HUDEP-2 (cell line): ENCODE results near the gene CA5A.

Experiments used
- DNase-seq, 76 experiments: peaks; one replicate each; lab custom pipeline; 2025; ENCODE audit not compliant: unreplicated experiment in 76 of 76; lab: John Stamatoyannopoulos, UW

CA5A gene

DNA sequence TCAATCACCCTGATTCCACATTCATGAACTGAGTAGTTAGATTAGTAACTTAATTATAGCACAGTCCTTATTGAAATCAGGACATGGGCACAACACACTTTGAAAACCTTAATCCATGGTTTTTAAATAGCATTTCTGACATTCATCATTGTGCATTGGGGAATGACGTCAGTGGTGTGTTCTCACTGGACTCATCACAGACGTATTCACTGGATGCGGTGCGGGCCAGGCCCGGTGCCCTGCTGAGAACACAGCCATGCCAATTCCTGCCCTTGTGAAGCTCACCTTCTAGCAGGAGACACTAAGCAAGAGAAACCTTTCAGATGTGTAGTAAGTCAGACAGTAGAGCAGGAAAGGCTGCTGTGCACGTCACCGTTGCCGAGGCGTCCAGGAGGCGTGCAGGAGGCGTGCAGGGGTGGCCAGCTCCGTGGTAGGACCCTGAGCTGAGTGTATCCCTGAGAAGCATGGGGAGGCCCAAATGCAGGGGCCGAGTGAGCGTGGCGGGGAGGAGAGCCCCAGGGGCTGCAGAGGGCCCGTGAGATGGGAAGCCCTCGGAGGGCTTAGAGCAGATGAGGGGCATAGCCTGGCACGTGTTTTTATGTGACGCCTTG lies 27.8 kb upstream of the CA5A start:
- DNase-seq = no peak

DNA sequence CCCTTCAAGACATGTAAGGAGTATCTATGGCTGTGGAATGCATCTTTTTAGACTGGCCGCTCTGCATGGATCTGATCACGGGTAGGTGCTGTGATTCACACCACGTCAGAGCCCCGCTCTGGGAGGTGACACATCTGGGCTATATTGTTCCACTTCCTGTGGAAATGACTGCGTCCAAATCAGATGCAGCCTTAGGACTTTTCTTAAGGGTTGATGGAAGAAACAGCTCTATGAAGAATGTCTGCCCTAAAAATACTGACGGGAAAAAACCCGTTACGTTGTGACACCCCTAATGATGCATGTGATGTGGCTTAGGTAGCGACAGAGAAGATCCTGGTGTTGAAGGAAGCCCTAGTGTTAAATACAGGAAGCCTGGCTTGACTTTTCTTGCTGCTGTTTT lies 27.1 kb upstream of the CA5A start:
- DNase-seq = no peak

DNA sequence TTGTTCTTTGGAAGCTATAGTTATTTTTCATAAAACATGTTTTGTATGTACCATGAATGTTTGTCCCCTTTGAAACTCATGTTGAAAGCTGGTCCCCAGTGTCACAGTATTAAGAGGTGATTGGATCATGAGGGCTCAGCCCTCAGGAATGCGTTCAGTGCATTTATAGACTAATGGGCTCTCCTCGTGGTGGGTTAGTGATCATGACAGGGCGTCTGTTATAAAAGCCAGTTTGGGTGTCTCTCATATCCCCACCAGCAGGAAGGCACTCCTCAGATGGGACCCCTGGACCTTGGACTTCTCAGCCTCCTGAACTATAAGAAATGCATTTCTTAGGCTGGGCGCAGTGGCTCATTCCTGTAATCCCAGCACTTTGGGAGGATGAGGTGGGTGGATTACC lies 25.3 kb upstream of the CA5A start:
- no peak for DNase-seq

DNA sequence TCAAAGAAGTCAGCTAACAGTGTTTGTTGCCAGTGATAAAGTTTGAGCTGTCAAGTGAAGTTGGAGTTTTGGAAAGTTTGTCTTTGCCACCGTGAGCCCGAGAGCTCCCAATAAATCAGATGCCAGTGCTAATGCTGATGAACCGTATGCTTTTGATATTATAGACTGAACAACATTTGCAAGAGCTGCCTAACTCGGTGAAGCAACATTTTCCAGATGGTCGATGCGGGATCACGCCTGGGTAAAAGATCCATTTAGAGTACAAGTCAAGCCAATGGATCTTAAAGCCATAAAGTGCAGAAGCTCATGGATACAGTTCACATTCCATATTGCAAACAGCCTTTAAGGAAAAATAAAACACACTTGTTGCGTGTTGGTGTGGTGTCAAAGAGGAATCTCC lies 24.5 kb upstream of the CA5A start:
- DNase-seq = no peak

DNA sequence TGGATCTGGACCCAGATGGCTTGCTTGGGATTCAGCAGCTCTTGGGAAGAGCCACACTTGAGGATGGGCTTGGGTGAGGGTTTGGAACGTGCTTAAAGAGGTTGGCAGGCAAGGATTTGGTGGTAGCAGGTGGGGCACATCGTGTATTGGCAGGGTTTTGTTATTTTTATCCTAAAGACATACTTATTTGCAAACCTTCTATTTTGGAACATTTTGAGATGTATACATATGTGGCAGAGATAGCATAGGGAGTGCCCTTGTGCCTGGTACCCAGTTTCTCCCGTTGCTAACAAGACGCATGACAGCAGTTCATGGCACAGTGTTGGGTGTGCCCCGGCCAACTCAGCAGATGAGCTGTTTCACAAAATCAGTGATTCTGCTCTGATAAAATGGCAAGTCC lies 24.0 kb upstream of the CA5A start:
- peak in 5 of 76 experiments; percentile 4 to 21 (median 16) for DNase-seq

DNA sequence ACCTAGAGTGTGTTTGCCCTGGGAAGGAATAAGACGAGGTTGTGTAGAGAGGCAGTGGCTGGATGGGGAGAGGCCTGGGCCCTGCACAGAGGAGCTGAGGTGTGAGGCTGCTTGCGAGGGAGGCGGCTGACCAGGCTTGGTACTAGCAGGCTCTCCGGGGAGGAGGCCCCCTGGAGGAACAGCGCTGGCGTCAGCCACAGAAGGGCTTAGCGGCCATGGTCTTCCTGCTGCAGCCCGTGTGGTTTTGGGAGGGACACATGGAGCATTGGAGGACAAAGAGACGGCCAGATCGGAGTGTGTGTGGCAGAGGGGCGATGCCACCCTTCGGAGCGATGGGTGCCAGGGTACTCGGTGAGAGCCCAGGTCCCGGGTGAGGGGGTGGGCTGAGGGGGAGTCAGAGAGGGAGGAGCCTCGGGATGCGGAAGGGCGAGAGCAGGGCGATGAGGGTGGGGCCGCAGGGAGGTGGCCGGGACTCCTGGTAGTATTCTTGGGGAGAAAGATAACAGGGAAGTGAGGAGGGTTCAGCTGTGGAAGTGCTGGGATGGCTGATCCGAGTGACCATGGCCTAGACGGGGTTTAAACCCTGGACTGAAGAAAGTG lies 23.2 kb upstream of the CA5A start:
- DNase-seq = peak in 3 of 76 experiments; percentile 7 to 12 (median 10)

DNA sequence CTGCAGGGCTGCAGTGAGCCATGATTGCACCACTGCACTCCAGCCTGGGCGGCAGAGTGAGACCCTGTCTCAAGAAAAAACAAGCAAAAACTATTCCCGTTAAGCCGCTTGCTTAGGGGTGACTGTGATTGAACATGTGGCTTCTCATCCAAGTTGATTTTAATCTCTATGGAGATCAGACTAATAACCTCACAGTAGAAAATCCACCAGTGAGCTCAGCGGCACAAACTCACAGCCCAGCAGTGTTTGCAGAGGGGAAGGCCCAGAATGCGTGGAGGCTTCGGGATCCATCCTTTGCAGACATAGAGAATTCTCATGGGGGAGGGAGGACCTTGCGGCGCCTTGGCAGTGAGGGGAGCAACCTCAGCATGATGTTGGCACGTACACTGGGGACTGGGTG lies 22.3 kb upstream of the CA5A start:
- DNase-seq = no peak

DNA sequence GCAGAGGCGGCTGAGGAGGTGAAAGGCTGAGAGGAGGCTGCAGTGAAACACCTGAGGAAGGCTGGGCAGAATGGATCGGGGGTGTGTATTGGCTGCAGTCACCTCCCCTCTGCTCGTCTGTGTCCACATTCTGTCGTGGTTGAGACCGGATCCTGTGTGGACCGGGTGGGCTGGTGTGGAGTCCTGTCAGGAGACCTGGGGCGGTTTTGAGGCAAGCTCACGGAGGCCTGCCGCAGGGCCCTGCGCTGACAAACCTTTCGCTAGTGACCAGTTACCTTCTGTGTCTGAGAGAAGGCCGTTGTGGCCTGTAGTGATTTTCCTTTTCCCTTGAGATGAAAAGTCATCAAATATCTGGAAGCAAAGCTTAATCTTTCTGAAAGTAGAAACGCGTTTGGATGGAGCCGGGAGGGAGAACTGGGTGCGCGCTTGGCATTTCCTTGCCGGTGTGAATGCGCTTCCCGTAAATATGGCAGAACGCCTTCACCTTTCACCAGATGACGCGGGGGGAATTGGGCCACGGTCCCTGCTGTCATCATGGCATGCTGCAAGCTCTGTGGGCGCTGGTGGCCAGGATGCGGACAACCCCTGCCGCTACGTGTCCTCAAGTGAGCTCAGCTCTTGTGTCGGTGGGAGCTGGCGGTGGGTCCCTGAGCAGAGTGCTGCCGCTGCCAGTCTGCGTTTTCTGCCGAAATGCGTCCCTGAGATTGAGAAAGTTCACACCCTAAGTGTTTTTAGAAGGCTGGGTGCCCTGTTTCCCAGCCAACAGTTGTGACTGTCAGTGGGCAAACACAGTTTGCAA lies 21.2 kb upstream of the CA5A start:
- no peak for DNase-seq

DNA sequence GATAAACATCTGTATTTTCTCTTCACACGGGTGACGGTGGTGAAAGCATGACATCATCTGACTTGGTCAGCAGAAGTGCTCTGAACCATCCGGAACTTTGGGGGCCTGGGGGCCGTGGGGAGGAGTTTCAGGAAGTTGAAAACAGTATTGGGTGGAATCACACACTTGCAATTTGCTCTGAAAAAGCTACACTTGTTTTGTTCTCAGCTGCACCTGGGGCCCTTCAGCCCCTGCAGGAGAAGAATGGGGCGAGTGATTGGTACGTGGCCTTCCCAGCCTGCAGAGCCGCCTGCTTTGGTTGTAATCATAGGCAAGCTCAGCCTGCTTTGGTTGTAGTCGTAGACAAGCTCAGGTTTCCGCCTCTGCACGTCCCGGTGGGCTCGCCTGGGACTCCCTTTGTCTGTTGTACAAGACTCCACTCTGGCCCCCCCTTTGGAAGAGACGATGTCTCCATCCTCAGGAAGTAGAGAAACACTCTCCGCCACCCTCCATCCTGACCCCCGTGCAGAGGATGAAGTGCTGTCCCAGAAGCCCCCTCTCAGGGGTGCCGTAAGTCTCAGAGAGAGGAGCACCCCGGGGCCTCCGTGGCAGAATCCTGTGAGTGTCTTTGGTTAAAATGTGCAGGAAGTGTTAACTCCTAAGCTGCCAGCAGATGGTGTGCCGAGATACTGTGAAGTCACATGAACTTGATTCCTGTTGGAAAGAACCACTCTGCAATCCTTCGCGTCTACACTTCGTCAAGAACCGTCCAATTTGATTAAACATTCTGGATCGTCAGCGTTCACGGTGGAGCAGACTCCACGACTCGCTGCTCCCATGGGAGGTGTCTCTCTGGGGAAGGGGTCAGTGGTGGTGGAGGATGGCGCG lies 20.3 kb upstream of the CA5A start:
- DNase-seq = peak in 6 of 76 experiments; percentile 1 to 28 (median 16)

DNA sequence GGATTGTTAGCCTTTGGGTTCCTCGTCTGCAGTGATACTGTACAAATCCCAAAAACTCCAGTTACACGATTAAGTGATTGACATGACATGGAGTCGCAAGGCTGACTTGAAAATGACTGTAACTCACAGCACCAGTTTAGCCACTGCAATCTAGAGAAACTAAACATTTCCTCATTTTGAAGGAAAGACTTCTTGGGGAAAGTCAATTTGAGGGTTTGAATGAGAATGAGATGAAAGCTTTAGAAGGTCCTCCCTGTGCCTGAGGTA lies 19.7 kb upstream of the CA5A start:
- no peak for DNase-seq

DNA sequence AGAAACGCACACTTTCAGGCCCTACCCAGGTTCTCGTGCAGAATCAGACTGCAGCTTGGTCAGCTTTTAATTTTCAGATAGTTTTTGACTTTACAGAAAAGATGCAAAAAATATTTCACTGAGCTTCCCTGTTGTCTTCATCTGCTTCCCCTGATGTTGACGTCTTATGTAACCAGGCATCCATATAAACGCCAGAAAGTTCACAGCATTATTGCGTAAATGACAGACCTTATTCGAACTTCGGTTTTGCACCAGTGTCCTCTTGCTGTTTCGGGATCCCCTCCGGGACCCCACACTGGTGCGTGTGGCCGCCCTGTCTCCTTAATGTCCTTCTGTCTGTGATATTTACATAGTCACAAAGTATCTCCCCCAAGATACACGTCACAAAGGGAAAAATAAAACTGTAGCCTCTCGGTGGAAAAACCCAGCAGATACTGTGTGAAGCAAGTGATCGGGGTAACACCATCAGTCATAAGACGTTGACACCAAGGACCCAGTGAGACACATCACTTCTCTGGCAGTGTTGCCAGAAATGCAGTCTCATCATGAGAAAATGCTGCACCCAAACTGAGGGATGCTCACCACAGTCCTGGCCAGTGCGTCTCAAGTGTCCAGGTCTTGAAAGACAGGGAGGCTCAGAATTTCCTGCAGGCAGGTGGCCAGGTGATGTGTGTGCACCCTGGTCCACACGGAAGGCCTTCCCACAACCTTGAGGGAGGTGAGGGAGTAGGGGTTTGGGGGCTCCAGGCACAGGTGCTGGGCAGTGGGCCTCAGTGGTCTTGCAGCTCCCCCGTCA lies 19.2 kb upstream of the CA5A start:
- no peak for DNase-seq

DNA sequence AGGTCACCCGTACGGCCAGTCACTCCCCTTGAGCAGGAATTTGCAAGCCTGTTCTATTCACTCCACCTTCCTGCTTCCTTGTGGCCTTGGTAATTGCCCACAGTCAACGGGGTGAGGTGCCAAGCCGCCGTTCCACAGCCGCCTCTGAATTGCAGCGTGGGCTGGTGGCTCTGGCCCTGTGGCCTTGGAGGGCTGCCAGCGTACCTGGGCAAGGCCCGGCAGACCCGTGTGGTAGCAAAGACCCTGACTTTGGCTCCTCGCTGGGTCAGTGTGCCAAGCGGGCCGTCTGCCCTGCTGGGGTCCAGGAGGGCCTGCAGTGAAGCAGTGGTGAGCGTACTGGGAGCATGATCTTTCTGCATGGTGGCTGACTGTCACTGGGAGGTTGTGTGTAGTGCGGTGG lies 18.5 kb upstream of the CA5A start:
- no peak for DNase-seq

DNA sequence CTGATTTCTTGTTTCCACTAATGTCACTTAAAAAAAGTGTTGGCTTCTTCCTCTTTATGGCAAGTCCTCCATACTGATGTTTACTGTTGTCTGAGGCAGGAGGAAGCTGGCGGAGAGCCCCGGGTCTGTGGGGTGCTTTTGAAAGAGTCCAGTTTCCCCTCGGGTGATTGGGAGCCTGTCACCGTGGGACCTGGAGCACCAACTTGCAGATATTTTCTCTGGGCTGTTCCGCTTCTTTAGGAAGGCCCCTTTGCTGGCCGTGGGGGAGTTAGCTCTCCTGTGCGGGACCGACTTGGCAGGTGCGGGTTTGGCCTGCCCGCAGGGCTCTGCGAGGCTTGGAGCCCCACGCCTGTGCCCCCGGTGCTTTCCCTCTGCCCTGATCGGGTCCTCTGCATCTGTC lies 18.0 kb upstream of the CA5A start:
- no peak for DNase-seq

DNA sequence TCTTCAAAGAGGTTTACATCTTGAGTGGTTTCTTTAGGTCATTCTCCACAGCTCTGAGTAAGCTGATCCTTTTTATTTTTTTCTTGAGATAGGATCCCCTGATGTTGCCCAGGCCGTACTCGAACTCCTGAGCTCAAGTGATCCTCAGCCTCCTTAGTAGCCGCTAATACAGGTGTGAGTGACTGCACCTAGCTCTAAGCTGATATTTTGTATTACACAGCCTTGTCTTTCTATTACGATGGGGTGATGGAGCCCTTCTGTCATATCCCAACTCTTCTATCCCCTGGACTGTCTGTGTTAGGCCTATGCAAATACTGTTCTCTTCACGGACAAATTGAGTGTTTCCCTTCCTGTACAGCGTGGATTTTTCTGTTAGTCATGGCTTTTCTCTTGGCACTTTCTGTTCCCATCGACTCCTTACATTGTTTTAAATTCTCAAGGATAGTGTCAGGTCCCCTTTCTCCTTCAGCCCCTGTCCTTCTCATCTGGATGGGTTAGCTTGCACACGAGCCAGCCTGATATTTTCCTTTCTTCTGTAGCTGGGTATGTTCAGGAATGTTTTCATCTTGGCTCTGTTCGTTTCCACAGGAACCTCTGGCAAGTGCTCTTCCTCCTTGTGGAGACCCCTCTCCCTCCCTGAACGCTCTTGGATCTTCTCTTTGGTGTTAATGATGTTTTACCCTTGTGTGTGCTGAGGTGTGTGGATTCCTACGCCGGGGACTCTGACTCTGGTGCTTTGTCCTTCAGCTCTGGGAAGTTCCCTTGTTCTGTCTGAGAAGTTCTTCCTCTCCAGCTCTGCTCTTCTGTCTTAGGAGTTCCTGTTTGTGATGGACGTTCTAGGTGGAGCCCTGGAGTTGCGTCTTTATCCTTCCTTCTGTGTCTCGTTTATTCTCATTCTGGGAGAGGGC lies 17.2 kb upstream of the CA5A start:
- DNase-seq = no peak

DNA sequence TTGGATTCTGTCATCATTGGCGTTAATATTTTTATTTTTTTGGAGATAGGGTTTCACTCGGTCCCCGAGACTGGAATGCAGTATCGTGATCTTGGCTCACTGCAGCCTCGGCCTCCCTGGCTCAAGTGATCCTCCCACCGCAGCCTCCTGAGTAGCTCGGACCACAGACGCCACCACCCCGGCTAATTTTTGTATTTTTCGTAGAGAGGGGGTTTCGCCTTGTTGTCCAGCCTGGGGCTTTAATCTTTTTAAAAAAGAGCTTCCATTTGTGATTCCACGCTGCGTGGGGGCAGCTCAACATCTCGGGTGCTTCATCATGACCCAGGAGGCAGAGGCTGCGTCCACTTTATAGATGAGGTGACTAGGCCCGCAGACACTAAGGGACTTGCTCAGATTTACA lies 16.4 kb upstream of the CA5A start:
- no peak for DNase-seq

DNA sequence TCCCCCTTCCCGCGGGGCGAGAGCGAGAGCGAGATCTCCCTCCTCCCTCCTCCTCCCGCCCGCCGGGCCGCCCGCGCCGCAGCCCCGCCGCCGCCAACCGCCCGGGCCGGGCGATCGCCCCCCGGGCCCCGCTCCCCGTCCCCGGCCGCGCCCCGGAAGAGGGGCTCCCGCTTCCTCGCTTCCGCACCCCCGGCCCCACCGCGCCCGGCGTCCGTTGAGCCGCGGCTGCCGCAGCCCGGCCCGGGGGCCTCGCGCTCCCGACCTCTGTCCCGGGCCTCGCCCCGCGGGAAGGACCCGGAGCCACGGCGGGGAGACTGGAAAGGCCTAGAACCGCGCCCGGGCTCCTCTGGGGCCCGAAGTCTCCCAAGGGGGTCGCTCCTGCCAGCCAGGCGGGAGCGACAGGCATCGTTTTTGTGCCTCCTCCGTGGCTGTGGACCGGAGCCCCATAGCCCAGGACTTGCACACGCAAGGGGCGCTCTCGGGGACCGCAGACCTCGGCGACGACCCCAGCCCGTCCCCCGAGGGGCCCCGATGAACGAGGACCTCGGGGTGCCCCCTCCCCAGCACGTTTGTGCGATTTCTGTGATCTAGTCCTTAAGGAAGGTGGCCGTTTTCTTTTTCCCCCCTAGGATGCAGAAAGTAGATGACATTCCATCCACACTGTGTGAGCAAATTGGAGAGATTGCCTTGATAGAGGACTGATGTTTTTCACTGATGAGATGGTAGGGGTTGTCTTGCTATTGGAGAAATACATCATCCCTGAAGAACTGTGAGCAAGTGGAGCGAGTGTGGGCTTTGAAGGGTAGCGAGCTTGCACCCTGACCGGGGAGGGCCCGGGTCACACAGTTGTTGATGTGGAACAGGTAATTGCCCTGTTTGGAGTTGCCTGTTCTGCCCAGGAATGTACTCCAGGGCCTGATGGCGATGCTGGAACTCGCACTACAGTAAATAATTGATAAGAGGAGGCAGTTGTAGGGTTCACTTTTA lies 15.5 kb upstream of the CA5A start:
- DNase-seq = peak in 2 of 76 experiments; percentile 10 to 47

DNA sequence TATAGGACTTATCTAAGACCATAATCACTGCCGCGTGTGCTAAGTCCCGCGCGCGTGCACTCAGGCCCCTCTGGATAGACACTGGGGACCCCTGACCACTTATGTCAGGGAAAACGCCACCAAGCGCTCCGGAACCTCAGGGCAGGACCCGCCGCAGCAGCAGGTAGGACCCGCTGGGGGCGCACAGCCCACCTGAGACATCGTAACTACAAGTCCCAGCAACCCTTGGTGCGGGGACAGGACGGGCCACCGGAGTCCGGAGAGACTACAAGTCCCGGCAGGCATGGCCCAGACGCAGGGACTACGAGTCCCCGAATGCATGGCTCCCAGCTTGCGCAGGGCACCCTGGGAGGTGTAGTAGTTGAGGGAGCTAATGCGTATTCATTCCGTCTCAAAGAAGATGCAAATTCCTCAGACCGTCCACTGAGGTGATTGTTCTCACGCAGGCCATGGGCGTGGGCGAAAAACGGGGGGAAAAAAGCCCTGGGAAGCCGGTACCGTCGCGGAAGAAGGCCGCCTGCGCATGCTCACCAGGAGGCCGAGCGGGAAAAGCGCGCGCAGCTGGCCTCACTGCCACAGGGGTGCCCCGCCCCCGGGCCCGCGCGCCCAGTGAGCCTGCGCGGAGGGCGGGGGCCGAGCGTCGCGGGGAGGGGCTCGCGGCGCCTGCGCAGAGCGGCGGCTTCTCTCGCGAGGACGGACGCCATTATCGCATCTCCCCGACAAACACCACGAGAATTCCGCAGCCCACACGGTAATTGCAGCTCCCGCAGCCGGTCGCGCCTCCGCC lies 14.6 kb upstream of the CA5A start, which contains the start of gene BANP:
BANP (plus strand) TSS at position 670 of the 787 bp plus-strand sequence. CDS start 23,682 bp downstream, outside the sequence.
- peak; percentile 54 to 97 (median 93) for DNase-seq
